PFSK-1 (cell line): ENCODE results near the gene DGKI.

Source experiments
- SIN3A ChIP-seq: IDR thresholded peaks from 2 replicates; pipeline ENCODE4 v1.6.1; 2012; ENCODE audit warnings: mild to moderate bottlenecking, low read length, moderate library complexity, borderline replicate concordance; ENCODE audit not compliant: insufficient read depth
- TAF1 ChIP-seq: IDR thresholded peaks from 2 replicates; pipeline ENCODE4 v1.6.1; 2012; ENCODE audit warnings: low read length, control low read depth, borderline replicate concordance; ENCODE audit not compliant: insufficient read depth
- TF ChIP-seq, protein P1 (sequence below), 2 experiments: IDR thresholded peaks; 2 replicates each; pipeline versions ENCODE4 v1.6.1 to v1.8.0; 2011 to 2012; ENCODE audit warnings: low read depth in 2 of 2, low read length in 2 of 2, control low read depth in 1 of 2, inconsistent platforms in 1 of 2, mild to moderate bottlenecking in 1 of 2, moderate library complexity in 1 of 2; ENCODE audit not compliant: insufficient read depth in 1 of 2

DNA sequence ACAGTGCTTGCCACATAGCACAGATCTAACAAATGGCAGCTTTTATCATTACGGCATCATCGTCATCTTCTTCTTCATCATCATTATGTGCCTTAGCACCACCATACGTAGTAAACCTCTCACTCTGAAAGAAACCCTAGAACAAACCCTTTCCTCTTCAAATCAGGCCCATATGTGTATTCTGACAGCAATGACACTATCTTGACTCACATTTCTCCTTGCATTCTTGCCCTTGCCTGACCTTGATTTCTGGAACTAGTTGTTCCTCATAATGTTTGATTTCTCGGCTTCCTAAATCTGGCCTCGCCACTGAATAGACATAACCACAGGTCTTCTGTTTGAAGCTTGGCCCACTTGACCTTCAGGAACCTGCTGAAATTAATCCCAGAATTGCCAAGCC is 115.3 kb downstream of the DGKI start:
- TF ChIP-seq TAF1 (no peak), SIN3A (no peak)
- TF ChIP-seq, protein P1, sequence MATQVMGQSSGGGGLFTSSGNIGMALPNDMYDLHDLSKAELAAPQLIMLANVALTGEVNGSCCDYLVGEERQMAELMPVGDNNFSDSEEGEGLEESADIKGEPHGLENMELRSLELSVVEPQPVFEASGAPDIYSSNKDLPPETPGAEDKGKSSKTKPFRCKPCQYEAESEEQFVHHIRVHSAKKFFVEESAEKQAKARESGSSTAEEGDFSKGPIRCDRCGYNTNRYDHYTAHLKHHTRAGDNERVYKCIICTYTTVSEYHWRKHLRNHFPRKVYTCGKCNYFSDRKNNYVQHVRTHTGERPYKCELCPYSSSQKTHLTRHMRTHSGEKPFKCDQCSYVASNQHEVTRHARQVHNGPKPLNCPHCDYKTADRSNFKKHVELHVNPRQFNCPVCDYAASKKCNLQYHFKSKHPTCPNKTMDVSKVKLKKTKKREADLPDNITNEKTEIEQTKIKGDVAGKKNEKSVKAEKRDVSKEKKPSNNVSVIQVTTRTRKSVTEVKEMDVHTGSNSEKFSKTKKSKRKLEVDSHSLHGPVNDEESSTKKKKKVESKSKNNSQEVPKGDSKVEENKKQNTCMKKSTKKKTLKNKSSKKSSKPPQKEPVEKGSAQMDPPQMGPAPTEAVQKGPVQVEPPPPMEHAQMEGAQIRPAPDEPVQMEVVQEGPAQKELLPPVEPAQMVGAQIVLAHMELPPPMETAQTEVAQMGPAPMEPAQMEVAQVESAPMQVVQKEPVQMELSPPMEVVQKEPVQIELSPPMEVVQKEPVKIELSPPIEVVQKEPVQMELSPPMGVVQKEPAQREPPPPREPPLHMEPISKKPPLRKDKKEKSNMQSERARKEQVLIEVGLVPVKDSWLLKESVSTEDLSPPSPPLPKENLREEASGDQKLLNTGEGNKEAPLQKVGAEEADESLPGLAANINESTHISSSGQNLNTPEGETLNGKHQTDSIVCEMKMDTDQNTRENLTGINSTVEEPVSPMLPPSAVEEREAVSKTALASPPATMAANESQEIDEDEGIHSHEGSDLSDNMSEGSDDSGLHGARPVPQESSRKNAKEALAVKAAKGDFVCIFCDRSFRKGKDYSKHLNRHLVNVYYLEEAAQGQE (IDR thresholded peaks at IDR 0.05; ENCODE audit: insufficient read depth in 1 of 2, low read depth in 2 of 2, low read length in 2 of 2) = no peak
